DND-41 (cell line): ENCODE measurements around the gene ATAD3B.

Experiments used
- ATAC-seq: fragments of 200-7000 bp; cut with Tn5 transposase; 3 replicates; pipeline ENCODE4 v1.9.1; 2021; ENCODE audit warnings: low read depth; ENCODE audit not compliant: insufficient read depth
- DNase-seq: peaks from one replicate; pipeline ENCODE4 v3.0.0-alpha.2; 2020
- H2AFZ ChIP-seq: 2 replicates; pipeline ENCODE4 v1.6.0; 2012; ENCODE audit warnings: low read depth, low read length
- H3K27ac ChIP-seq: 2 replicates; pipeline ENCODE4 v1.5.1; 2012; ENCODE audit warnings: low read length, inconsistent platforms
- H3K27me3 ChIP-seq: fragments of 200-600 bp; sonication (generic); 2 replicates; pipeline ENCODE4 v1.6.0; 2012; ENCODE audit warnings: low read length, mild to moderate bottlenecking, inconsistent platforms; ENCODE audit not compliant: insufficient read depth, poor library complexity
- H3K36me3 ChIP-seq: 2 replicates; pipeline ENCODE4 v1.5.1; 2012; ENCODE audit warnings: low read length, inconsistent platforms; ENCODE audit not compliant: insufficient read depth
- H3K4me1 ChIP-seq: 2 replicates; pipeline ENCODE4 v1.5.1; 2012; ENCODE audit warnings: mild to moderate bottlenecking, low read length; ENCODE audit not compliant: insufficient read depth
- H3K4me2 ChIP-seq: 2 replicates; pipeline ENCODE4 v1.6.0; 2012; ENCODE audit warnings: mild to moderate bottlenecking, moderate library complexity, low read length, inconsistent platforms; ENCODE audit not compliant: insufficient read depth
- H3K4me3 ChIP-seq, 2 experiments: fragments of 200-600 bp in 1 of 2; shearing (Covaris generic) in 1 of 2; 2 replicates each; pipeline ENCODE4 v1.5.1; 2012 to 2016; ENCODE audit warnings: inconsistent platforms in 2 of 2, low read length in 2 of 2, mild to moderate bottlenecking in 2 of 2, low read depth in 1 of 2, moderate library complexity in 1 of 2
- H3K79me2 ChIP-seq: 2 replicates; pipeline ENCODE4 v1.6.0; 2012; ENCODE audit warnings: low read length, inconsistent platforms; ENCODE audit not compliant: insufficient read depth
- H3K9ac ChIP-seq: 2 replicates; pipeline ENCODE4 v1.6.0; 2012; ENCODE audit warnings: low read depth, mild to moderate bottlenecking, inconsistent platforms, low read length, moderate library complexity
- H3K9me3 ChIP-seq: 2 replicates; pipeline ENCODE4 v1.5.1; 2012; ENCODE audit warnings: low read length, moderate library complexity, mild to moderate bottlenecking, inconsistent platforms; ENCODE audit not compliant: insufficient read depth, severe bottlenecking
- H4K20me1 ChIP-seq: 2 replicates; pipeline ENCODE4 v1.6.0; 2012; ENCODE audit warnings: low read length; ENCODE audit not compliant: insufficient read depth
- CTCF ChIP-seq: IDR thresholded peaks from 2 replicates; pipeline ENCODE4 v1.5.1; 2012; ENCODE audit warnings: borderline replicate concordance, low read length, moderate library complexity, mild to moderate bottlenecking; ENCODE audit not compliant: poor library complexity, severe bottlenecking; ENCODE audit errors: extremely low read depth
- EZH2 ChIP-seq: IDR thresholded peaks from 3 replicates; pipeline ENCODE4 v1.6.1; 2012; ENCODE audit warnings: borderline replicate concordance, low read depth, mild to moderate bottlenecking, moderate library complexity, low read length, inconsistent platforms; ENCODE audit not compliant: severe bottlenecking

Gene ATAD3B

DNA sequence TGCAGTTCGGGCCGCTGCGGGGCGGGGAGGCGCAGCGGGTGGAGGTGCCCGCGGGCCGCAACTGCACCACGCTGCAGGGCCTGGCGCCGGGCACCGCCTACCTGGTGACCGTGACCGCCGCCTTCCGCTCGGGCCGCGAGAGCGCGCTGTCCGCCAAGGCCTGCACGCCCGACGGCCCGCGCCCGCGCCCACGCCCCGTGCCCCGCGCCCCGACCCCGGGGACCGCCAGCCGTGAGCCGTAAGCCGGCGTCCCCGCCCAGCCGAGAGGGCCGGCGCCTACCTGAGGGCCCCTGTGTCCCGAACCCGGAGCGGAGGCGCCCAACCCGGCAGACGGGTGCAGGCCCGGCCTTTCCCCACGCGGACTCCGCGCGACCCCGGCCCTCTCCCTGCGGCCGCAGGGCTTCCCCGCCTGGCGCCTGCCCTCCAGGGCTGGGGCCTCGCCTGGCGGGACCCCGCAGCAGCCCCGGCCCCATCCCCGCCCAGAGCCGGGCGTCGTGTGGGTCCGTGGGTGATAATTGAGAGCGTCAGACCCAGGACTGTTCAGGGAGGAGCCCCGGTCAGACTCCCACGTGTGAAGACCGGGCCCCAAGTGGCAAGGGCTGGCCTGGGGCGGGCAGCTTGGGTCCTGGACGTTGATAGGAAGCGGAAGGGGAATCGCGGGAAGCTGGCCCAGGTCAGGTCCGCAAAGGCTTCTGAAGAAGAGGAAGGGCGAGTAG is 31.9 kb upstream of the ATAD3B start:
- no peak for DNase-seq
- TF ChIP-seq CTCF: no peak
- TF ChIP-seq EZH2: no peak
- H3K27me3 ChIP-seq: no peaks in the 10 kb centered on the region
- no peaks in the 10 kb centered on the region for H3K4me1 ChIP-seq
- H3K36me3 ChIP-seq: no peaks in the 10 kb centered on the region
- no peak overlapping the region for H3K27ac ChIP-seq
- no peak overlapping the region for H3K4me3 ChIP-seq
- no peak overlapping the region for H3K9ac ChIP-seq
- H3K9me3 ChIP-seq: no peaks in the 10 kb centered on the region
- no peaks in the 10 kb centered on the region for H3K79me2 ChIP-seq
- H3K4me2 ChIP-seq: no peak overlapping the region
- H4K20me1 ChIP-seq: no peaks in the 10 kb centered on the region
- no peak for ATAC-seq
- H2AFZ ChIP-seq: no peak overlapping the region

- Histone ChIP-seq H3K9ac (no peak overlapping the region), H3K27ac (no peak overlapping the region), H3K9me3 (no peaks in the 10 kb centered on the region), H3K27me3 (no peaks in the 10 kb centered on the region), H4K20me1 (no peaks in the 10 kb centered on the region), H3K4me2 (no peak overlapping the region; the same call in 1 of the 2 replicates), H3K79me2 (no peaks in the 10 kb centered on the region), H2AFZ (peak overlapping the region; percentile 29), H3K4me3 (no peak overlapping the region), H3K36me3 (no peaks in the 10 kb centered on the region), H3K4me1 (no peaks in the 10 kb centered on the region)
- DNase-seq (no peak), ATAC-seq (peak; percentile 11; the same call in 1 of the 3 replicates)
- no peak for TF ChIP-seq EZH2
- TF ChIP-seq CTCF: no peak
Observed at GRCh38 chr1:1440262-1441001, 31.1 kb upstream of the ATAD3B start.

DNA sequence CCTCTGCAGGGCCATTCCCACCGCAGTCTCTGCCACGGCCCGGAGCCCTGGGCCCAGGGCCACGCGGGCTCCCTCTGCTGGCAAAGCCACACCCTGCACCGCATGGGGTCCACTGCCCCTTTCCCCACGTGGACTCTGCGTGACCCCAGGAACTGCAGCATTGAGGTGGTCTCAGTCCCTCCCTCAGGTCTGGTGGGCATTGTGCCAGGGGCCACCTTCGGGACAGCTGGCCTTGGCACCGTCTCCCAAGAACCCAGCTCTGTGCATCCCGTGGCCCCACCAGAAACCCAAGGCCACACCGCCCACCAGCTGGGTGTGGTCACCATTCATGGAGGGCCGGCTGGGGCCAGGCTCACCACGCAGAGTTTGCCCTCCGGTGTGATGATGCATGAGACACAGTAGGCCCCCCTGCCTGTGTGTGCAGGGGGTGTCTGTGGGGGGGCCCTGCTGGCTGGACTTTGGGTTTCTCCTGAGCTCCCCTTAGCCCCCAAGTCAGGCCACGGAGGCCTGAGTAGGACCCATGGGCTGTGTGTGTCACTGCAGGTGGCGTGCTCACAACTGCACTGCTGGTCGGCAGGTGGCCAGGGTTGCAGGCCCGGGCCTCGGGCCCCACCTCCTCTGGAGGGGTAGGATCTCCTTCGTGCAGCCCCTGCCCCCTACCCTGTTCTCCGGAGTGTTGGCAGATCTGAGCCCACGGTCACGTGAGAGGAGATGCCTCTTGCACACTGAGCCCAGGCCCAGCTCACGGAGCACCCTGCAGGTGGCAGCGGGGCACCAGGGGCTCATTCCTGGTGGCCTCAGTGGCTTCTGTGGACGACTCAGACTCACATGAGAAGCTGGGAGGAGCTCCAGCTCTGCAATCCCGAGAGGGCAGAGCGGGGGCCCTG is 30.3 kb upstream of the ATAD3B start:
- no peaks in the 10 kb centered on the region for H3K36me3 ChIP-seq
- H3K4me2 ChIP-seq: no peak overlapping the region; the same call in 1 of the 2 replicates
- H4K20me1 ChIP-seq: no peaks in the 10 kb centered on the region
- no peak overlapping the region for H3K4me3 ChIP-seq
- DNase-seq: peak; percentile 55
- H3K27ac ChIP-seq: no peak overlapping the region
- peak overlapping the region; percentile 29; the same call in 1 of the 2 replicates for H2AFZ ChIP-seq
- ATAC-seq: peak; percentile 89
- H3K9me3 ChIP-seq: no peaks in the 10 kb centered on the region
- H3K79me2 ChIP-seq: no peaks in the 10 kb centered on the region
- TF ChIP-seq EZH2 (no peak), CTCF (peak; percentile 91)
- no peaks in the 10 kb centered on the region for H3K27me3 ChIP-seq
- no peaks in the 10 kb centered on the region for H3K4me1 ChIP-seq
- no peak overlapping the region for H3K9ac ChIP-seq
